Skeletal muscle tissue (tissue), 4 donors: ENCODE results near the gene ADCY2. TPM values are rescaled to one million over a fixed set of nuclear protein-coding genes. Genes with fewer than 3 reads are reported as not detected.
A peak's percentile ranks its signal among the peaks of the same experiment; 100 is the strongest.

Experiments
- H3K27ac ChIP-seq: one replicate; pipeline ENCODE4 v1.7.0; 2013; ENCODE audit warnings: mild to moderate bottlenecking, low read depth, low read length, inconsistent platforms
- H3K27me3 ChIP-seq, 3 donors: one replicate each; pipeline ENCODE4 v1.7.0; 2013; ENCODE audit warnings: low read length in 3 of 3; ENCODE audit not compliant: control insufficient read depth in 3 of 3, insufficient read depth in 3 of 3
- H3K36me3 ChIP-seq, 3 donors: one replicate each; pipeline ENCODE4 v1.7.0; 2013; ENCODE audit warnings: low read length in 3 of 3; ENCODE audit not compliant: control insufficient read depth in 3 of 3, insufficient read depth in 3 of 3
- H3K4me1 ChIP-seq, 3 donors: one replicate each; pipeline ENCODE4 v1.7.0; 2013; ENCODE audit warnings: low read length in 3 of 3, mild to moderate bottlenecking in 3 of 3; ENCODE audit not compliant: control insufficient read depth in 3 of 3, insufficient read depth in 3 of 3
- H3K4me3 ChIP-seq, 3 donors: one replicate each; pipeline ENCODE4 v1.7.0; 2013; ENCODE audit warnings: low read length in 3 of 3
- H3K9ac ChIP-seq, 3 donors: one replicate each; pipeline ENCODE4 v1.7.0; 2013; ENCODE audit warnings: low read length in 3 of 3, mild to moderate bottlenecking in 3 of 3, moderate library complexity in 2 of 3, low read depth in 1 of 3
- H3K9me3 ChIP-seq, 3 donors: one replicate each; pipeline ENCODE4 v1.7.0; 2013; ENCODE audit warnings: low read length in 3 of 3; ENCODE audit not compliant: control insufficient read depth in 3 of 3
- total RNA-seq: library from RNA; depleted of rRNA; stranded (reverse); fragments of >200 nt; gene quantifications from one replicate; pipeline ENCODE4 v1.2.3, GENCODE V29; 2014
- donor health status: Osteomylitis.

ADCY2 gene
- total RNA-seq, 1 donor from 2014 or later, result 27.7 TPM

DNA sequence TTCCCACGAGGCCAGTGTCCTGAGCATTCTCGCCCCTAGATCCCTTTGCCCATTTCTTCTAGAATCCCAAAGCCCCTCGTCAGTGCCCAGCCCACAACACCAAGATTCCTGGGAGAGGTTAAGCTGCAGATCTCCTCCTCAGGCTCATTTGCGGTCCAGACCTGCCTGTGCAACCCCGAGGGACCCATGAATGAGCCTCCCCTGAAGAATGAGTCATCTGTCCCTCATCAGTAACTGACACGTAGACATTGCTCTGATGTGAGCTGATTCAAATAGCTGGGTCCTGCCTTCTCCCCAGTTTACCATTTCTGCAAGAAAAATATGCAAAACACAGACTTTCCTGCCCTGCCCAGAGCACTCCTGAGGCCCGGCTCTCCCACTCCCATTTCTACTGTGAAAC is 92.8 kb downstream of the ADCY2 start:
- Histone ChIP-seq H3K27me3 (no peaks in the 10 kb centered on the region), H3K36me3 (no peaks in the 10 kb centered on the region), H3K4me1 (peaks cover 18 to 44% (median 30%) of the 10 kb centered on the region in 3 donors), H3K9me3 (no peaks in the 10 kb centered on the region), H3K4me3 (no peak overlapping the region), H3K9ac (no peak overlapping the region), H3K27ac (no peak overlapping the region)

DNA sequence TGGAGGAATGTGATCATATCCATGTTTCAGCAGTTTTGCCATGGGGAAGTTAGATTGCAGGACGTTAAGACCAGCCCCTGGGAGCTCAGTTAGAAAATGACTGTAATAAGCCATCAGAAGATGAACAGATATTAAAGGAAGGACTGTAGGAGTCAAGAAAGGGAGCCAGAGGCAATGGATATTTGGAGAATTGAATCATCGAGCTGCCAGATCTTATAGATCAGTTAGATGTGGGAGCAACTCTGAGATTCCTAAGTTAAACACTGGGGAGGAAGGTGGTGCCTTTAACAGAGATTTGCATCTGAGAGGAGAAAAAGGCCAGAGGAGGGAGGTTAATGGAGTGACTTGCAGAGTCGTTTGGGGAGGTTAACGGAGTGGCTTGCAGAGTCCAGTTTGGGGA is 96.4 kb downstream of the ADCY2 start:
- Histone ChIP-seq H3K27me3 (no peaks in the 10 kb centered on the region), H3K9me3 (no peaks in the 10 kb centered on the region), H3K36me3 (no peaks in the 10 kb centered on the region), H3K9ac (no peak overlapping the region), H3K4me1 (peaks cover 33 to 57% (median 52%) of the 10 kb centered on the region in 3 donors), H3K4me3 (no peak overlapping the region), H3K27ac (no peak overlapping the region)

DNA sequence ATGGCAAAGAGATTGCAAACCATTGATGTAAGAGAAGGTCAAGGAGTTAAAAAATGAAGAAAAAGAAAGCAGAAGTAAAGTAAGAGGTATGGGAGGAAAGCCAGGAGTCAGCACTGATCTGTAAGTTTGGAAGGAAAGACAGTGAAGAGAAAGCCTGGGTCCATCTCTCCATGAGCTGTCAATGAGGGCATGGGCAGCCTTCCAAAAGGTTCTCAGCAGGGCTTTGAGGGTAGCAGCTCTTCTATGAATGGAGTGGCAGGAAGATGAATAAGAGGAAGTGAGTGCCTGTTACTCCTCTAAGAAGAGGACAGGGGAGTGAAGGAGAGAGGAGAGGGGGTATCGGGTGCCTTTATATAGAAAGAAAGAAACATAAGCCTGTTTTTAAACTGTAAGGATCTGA is 97.1 kb downstream of the ADCY2 start:
- Histone ChIP-seq H3K4me3 (no peak overlapping the region), H3K27ac (no peak overlapping the region), H3K9ac (no peak overlapping the region), H3K36me3 (no peaks in the 10 kb centered on the region), H3K9me3 (no peaks in the 10 kb centered on the region), H3K27me3 (no peaks in the 10 kb centered on the region), H3K4me1 (peaks cover 33 to 57% (median 52%) of the 10 kb centered on the region in 3 donors)

DNA sequence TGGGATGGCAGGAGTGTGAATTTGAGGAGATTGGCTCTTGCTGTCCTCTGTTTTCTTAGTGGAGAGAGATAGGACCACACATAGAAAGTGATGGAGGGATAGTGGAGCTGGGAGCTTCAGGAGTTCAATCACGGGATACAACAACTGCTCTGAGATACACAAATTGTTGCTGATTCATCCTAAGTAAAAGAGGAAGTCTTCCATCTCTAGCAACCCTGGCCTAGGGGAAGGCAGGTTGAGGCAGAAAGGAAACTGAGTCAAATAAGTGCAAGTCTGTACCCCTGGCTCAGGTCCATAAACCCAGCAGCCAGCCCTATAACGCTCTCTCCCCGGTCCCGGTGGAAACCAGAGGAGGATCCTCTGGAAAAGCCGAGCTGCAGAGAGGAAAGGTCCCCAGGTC is 97.7 kb downstream of the ADCY2 start:
- H3K4me3 ChIP-seq, result no peak overlapping the region
- H3K4me1 ChIP-seq, result peaks cover 33 to 56% (median 51%) of the 10 kb centered on the region in 3 donors
- H3K27ac ChIP-seq, result no peak overlapping the region
- H3K9me3 ChIP-seq, result no peaks in the 10 kb centered on the region
- H3K9ac ChIP-seq, result no peak overlapping the region
- no peaks in the 10 kb centered on the region for H3K27me3 ChIP-seq
- H3K36me3 ChIP-seq, result no peaks in the 10 kb centered on the region

DNA sequence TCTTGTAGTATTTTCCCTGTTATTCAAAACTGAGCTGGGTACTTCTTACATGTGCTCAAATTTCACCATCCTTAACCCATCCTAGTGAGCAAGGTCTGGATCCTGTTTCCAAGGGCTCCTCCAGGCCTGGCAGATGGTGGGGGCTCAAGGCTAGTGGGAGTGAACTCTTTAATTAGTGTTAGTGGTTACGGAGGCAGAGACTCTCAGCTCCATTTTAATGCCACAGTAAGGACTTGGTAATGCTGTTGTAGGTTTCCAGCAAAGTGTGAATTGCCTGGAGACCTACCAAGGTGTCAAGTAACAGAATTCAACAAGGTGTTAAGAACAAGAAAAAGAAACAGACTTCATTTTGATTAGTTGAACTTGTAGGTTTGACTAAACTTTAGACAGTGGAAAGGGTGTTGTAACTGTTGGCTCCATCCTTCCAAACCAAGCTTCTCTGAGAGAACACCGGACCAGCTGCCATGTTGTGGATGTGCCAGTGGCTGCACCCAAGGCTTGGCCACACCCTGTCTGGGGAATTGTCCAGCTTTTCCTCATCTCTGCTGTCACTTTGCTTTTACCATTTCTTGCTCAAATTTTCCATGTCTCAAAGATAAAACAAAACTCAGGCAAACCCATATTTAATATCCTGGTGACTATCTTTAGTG is 98.7 kb downstream of the ADCY2 start:
- no peak overlapping the region for H3K27ac ChIP-seq
- H3K9ac ChIP-seq, result no peak overlapping the region
- peaks cover 32 to 47% (median 47%) of the 10 kb centered on the region in 3 donors for H3K4me1 ChIP-seq
- H3K4me3 ChIP-seq, result peak overlapping the region in 2 of 3 donors; percentile 9 to 36
- no peaks in the 10 kb centered on the region for H3K9me3 ChIP-seq
- H3K36me3 ChIP-seq, result no peaks in the 10 kb centered on the region
- no peaks in the 10 kb centered on the region for H3K27me3 ChIP-seq

DNA sequence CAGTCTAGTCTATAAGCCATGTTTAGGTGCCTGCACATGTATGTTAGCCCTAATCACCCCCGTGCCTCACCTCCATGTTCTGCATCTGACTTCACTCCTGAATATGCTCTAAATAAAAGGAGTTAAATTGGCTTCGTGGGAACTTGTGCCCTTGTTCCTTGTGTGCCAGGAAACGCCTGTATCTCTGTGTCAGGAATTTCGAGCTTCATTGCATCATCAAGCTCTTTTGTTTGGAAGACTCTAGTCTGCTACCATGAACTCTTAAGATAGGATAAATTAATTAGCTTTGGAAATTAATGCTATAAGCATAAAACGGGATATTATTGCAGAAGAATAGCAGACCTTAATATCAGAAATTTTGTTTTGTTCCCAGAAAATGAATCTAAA is 99.2 kb downstream of the ADCY2 start:
- peak overlapping the region in 2 of 3 donors; percentile 9 to 36 for H3K4me3 ChIP-seq
- H3K9ac ChIP-seq, result no peak overlapping the region
- no peaks in the 10 kb centered on the region for H3K36me3 ChIP-seq
- H3K27me3 ChIP-seq, result no peaks in the 10 kb centered on the region
- no peaks in the 10 kb centered on the region for H3K9me3 ChIP-seq
- H3K27ac ChIP-seq, result no peak overlapping the region
- H3K4me1 ChIP-seq, result peaks cover 30 to 46% (median 46%) of the 10 kb centered on the region in 3 donors

DNA sequence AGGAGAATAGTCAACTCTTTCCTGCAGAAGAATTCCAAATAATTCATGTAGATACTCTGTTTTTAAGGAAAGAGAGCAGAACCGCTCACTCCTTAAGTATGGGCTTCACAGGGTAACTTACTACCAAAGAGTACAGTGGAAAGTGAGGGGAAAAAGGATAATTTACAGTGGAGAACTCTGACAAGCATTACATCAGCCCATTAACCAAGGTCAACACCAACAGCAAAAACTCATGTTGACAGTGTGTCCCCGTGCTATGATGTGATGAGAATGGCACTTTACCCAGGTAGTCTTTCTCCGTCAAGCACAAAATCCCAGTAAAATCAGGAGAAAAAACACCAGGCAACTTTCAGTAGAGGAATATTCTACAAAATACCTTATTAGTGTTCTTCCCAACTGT is 104.3 kb downstream of the ADCY2 start:
- Histone ChIP-seq H3K27ac (no peak overlapping the region), H3K36me3 (no peaks in the 10 kb centered on the region), H3K27me3 (no peaks in the 10 kb centered on the region), H3K4me3 (no peak overlapping the region), H3K4me1 (peaks cover 0 to 20% (median 9%) of the 10 kb centered on the region in 3 donors), H3K9ac (no peak overlapping the region), H3K9me3 (no peaks in the 10 kb centered on the region)

DNA sequence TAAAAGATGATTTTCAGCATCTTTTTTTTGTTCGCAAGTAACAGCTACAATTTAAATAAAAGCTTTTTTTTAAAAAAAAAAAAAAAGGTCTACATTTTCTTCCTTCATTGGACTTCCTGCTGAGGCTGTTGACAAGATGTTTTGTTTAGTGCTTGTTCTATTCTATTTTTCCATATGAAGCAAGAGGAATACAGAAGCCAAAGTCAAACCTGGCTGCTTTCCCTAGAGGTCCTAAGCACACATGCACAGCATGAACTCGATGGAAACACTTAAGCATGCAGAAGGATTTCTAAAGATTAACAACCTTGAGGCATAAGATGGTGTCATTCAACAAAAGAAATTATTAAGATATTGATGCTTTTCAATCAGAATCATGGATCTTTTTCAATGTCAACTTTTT is 105.1 kb downstream of the ADCY2 start:
- no peaks in the 10 kb centered on the region for H3K27me3 ChIP-seq
- H3K9me3 ChIP-seq, result no peaks in the 10 kb centered on the region
- no peaks in the 10 kb centered on the region for H3K36me3 ChIP-seq
- peaks cover 0 to 20% (median 5%) of the 10 kb centered on the region in 3 donors for H3K4me1 ChIP-seq
- H3K27ac ChIP-seq, result no peak overlapping the region
- H3K4me3 ChIP-seq, result no peak overlapping the region
- no peak overlapping the region for H3K9ac ChIP-seq

DNA sequence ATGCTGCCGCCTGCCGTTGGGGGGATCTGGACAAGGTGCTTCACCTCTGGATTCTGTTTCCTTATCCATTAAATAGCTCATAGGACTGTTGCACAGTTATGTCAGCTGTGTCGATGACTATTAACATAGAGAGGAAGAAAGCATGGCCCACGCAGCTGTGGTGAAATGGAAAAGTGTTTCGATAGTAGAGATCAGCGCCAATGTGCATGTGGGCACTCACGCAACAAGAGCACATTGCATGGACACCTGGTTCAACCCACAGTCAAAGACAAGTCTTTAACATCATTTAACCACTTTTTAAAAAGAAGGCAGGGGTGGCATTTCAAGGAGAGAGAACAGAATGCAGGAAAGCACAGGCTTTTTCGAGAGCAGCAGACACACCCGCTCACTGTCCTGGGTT is 107.6 kb downstream of the ADCY2 start:
- H3K36me3 ChIP-seq, result no peaks in the 10 kb centered on the region
- H3K9me3 ChIP-seq, result no peaks in the 10 kb centered on the region
- H3K4me3 ChIP-seq, result no peak overlapping the region
- peaks cover 0 to 20% (median 3%) of the 10 kb centered on the region in 3 donors for H3K4me1 ChIP-seq
- H3K27me3 ChIP-seq, result no peaks in the 10 kb centered on the region
- no peak overlapping the region for H3K9ac ChIP-seq
- H3K27ac ChIP-seq, result no peak overlapping the region

DNA sequence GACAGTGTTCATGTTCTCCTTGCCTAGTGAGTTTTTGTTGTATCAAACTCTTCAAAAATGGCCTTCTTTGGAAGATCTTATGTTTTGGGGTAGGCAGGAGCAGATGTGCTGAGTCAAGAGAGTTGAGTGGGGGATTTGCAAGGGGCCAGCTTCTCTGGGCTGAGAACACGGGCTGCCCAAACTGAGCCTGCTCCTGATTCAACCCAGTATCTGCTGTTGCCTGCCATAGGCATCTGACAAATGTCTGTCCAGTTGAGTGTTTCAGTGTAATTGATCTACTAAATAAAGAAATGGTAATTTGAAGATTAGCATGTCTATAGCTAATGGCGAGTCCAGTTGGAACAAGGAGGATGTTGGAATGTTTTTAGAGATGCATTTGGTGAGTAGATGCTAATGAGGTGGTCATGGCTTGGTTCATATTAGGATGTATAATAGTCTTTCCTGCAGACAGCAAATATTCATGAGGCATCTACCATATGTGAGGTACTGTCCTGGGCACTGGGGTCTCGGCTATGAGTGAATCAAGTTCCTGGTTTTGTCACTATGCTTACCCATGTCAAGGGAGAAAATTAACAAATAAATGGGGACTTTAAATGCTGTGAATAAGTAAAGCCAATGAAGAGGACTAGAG is 119.5 kb downstream of the ADCY2 start:
- H3K9ac ChIP-seq, result no peak overlapping the region
- no peaks in the 10 kb centered on the region for H3K36me3 ChIP-seq
- no peaks in the 10 kb centered on the region for H3K9me3 ChIP-seq
- H3K4me3 ChIP-seq, result no peak overlapping the region
- H3K27me3 ChIP-seq, result no peaks in the 10 kb centered on the region
- H3K27ac ChIP-seq, result no peak overlapping the region
- peaks cover 9 to 25% (median 20%) of the 10 kb centered on the region in 3 donors for H3K4me1 ChIP-seq
